Liver (tissue), 3 donors: ENCODE measurements around the gene MRPL41.

ENCODE experiments used
- CTCF ChIP-seq: fragments of 150-350 bp; IDR thresholded peaks from 2 replicates; pipeline ENCODE4 v1.5.1; 2017; ENCODE audit warnings: improper control_type of control experiment, low read depth, low read length; ENCODE audit not compliant: missing input control
- JUND ChIP-seq, 2 donors: IDR thresholded peaks; 2 replicates each; pipeline ENCODE4 v1.6.1; 2016; ENCODE audit warnings: antibody characterized with exemption in 2 of 2
- SP1 ChIP-seq: IDR thresholded peaks from 2 replicates; pipeline ENCODE4 v1.6.1; 2018; ENCODE audit warnings: antibody characterized with exemption, mild to moderate bottlenecking
- YY1 ChIP-seq: IDR thresholded peaks from 2 replicates; pipeline ENCODE4 v1.6.1; 2016; ENCODE audit warnings: antibody characterized with exemption, mild to moderate bottlenecking
- ZBTB33 ChIP-seq: IDR thresholded peaks from 2 replicates; pipeline ENCODE4 v1.6.1; 2016; ENCODE audit warnings: antibody characterized with exemption
- donor health status: healthy.
- donor health status: healthy.

- TF ChIP-seq CTCF (no peak), YY1 (no peak), SP1 (no peak), ZBTB33 (no peak), JUND (IDR thresholded peaks at IDR 0.05) (no peak)
Measured at GRCh38 chr9:137522746-137523455, 28.8 kb upstream of the MRPL41 start.
